ENCODE results near the gene FNDC10. TPM values are rescaled to one million over a fixed set of nuclear protein-coding genes. Genes with fewer than 3 reads are reported as not detected.

FNDC10 gene
- total and polyA plus RNA-seq, 8 donors = 0.28 to 2.4 (median 1.1) TPM

- no peaks in the 10 kb centered on the region for H3K36me3 ChIP-seq
- FAIRE-seq (no peak), DNase-seq (no peak), ATAC-seq (no peak)
- TF ChIP-seq, protein P1, sequence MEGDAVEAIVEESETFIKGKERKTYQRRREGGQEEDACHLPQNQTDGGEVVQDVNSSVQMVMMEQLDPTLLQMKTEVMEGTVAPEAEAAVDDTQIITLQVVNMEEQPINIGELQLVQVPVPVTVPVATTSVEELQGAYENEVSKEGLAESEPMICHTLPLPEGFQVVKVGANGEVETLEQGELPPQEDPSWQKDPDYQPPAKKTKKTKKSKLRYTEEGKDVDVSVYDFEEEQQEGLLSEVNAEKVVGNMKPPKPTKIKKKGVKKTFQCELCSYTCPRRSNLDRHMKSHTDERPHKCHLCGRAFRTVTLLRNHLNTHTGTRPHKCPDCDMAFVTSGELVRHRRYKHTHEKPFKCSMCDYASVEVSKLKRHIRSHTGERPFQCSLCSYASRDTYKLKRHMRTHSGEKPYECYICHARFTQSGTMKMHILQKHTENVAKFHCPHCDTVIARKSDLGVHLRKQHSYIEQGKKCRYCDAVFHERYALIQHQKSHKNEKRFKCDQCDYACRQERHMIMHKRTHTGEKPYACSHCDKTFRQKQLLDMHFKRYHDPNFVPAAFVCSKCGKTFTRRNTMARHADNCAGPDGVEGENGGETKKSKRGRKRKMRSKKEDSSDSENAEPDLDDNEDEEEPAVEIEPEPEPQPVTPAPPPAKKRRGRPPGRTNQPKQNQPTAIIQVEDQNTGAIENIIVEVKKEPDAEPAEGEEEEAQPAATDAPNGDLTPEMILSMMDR (IDR thresholded peaks at IDR 0.05) = no peak
- H3K27me3 ChIP-seq = no peaks in the 10 kb centered on the region
- no peak overlapping the region for H3K27ac ChIP-seq
- intact Hi-C loops (cut with DNase I) = no loop called here
- H3K4me3 ChIP-seq = no peak overlapping the region
- peaks cover 5 to 11% (median 11%) of the 10 kb centered on the region in 3 donors for H3K4me1 ChIP-seq
- H3K9me3 ChIP-seq = no peaks in the 10 kb centered on the region
- 90 to 94% methylated on average over 10 to 14 of the region's 14 CpGs for WGBS, 2 donors
These were observed 51.3 kb downstream of the FNDC10 start for GRCh38 chr1:1548591-1548990.

Other genes with a start within 250 kb of the FNDC10 start
- gene MXRA8, start 241.6 kb downstream of the FNDC10 start, total RNA-seq = 10 to 100 TPM in 3 of 6 donors, 1 to 10 TPM in 3; 1.6 to 35.8 (median 7.6) TPM
- 10 to 100 TPM; 16.8 to 17.6 TPM for gene MXRA8, start 241.6 kb downstream of the FNDC10 start, polyA plus RNA-seq
- 10 to 100 TPM; 52.8 to 83.8 (median 57.7) TPM for gene AURKAIP1, start 224.9 kb downstream of the FNDC10 start, total RNA-seq
- gene AURKAIP1, start 224.9 kb downstream of the FNDC10 start, polyA plus RNA-seq = 100 to 1,000 TPM; 150 to 161 TPM
- 100 to 1,000 TPM in 1 of 6 donors, 10 to 100 TPM in 5; 49.2 to 124 (median 77.1) TPM for gene CCNL2, start 200.8 kb downstream of the FNDC10 start, total RNA-seq
- 100 to 1,000 TPM; 270 to 409 TPM for gene CCNL2, start 200.8 kb downstream of the FNDC10 start, polyA plus RNA-seq
- gene MRPL20, start 192.8 kb downstream of the FNDC10 start, total RNA-seq = 10 to 100 TPM; 42.1 to 71.8 (median 49.1) TPM
- 100 to 1,000 TPM in 1 of 2 donors, 10 to 100 TPM in 1; 69.0 to 121 TPM for gene MRPL20, start 192.8 kb downstream of the FNDC10 start, polyA plus RNA-seq
- gene ANKRD65, start 178.9 kb downstream of the FNDC10 start, total RNA-seq = 10 to 100 TPM in 3 of 6 donors, 1 to 10 TPM in 3; 2.3 to 16.1 (median 10.7) TPM
- 10 to 100 TPM; 22.1 to 41.8 TPM for gene ANKRD65, start 178.9 kb downstream of the FNDC10 start, polyA plus RNA-seq
- gene VWA1, start 164.4 kb downstream of the FNDC10 start, total RNA-seq = 100 to 1,000 TPM in 2 of 6 donors, 10 to 100 TPM in 4; 25.4 to 138 (median 52.9) TPM
- 10 to 100 TPM; 53.3 to 58.7 TPM for gene VWA1, start 164.4 kb downstream of the FNDC10 start, polyA plus RNA-seq
- 1 to 10 TPM; 2.4 to 9.5 (median 5.8) TPM for gene ATAD3C, start 150.4 kb downstream of the FNDC10 start, total RNA-seq
- 10 to 100 TPM; 11.4 to 22.0 TPM for gene ATAD3C, start 150.4 kb downstream of the FNDC10 start, polyA plus RNA-seq
- 10 to 100 TPM in 4 of 6 donors, 1 to 10 TPM in 2; 4.4 to 14.1 (median 11.5) TPM for gene ATAD3B, start 128.4 kb downstream of the FNDC10 start, total RNA-seq
- gene ATAD3B, start 128.4 kb downstream of the FNDC10 start, polyA plus RNA-seq = 10 to 100 TPM; 57.2 to 78.9 TPM
- 10 to 100 TPM in 5 of 6 donors, 1 to 10 TPM in 1; 8.0 to 18.0 (median 14.8) TPM for gene ATAD3A, start 88.0 kb downstream of the FNDC10 start, total RNA-seq
- 10 to 100 TPM; 22.5 to 33.8 TPM for gene ATAD3A, start 88.0 kb downstream of the FNDC10 start, polyA plus RNA-seq
- 1 to 10 TPM in 1 of 6 donors, under 1 TPM in 4, not detected in 1; 0.22 to 1.0 (median 0.49) TPM for gene TMEM240, start 59.5 kb downstream of the FNDC10 start, total RNA-seq
- 1 to 10 TPM; 2.5 to 3.6 TPM for gene TMEM240, start 59.5 kb downstream of the FNDC10 start, polyA plus RNA-seq
- 10 to 100 TPM; 49.2 to 63.2 (median 54.4) TPM for gene SSU72, start 25.3 kb downstream of the FNDC10 start, total RNA-seq
- gene SSU72, start 25.3 kb downstream of the FNDC10 start, polyA plus RNA-seq = 10 to 100 TPM; 57.9 to 74.3 TPM
- 10 to 100 TPM; 27.4 to 60.8 (median 32.4) TPM for gene MIB2, start 15.4 kb upstream of the FNDC10 start, total RNA-seq
- 100 to 1,000 TPM; 140 to 253 TPM for gene MIB2, start 15.4 kb upstream of the FNDC10 start, polyA plus RNA-seq
- 1 to 10 TPM in 3 of 6 donors, under 1 TPM in 3; 0.46 to 6.9 (median 1.6) TPM for gene MMP23B, start 32.0 kb upstream of the FNDC10 start, total RNA-seq
- gene MMP23B, start 32.0 kb upstream of the FNDC10 start, polyA plus RNA-seq = 10 to 100 TPM in 1 of 2 donors, 1 to 10 TPM in 1; 1.1 to 12.3 TPM
- 10 to 100 TPM in 4 of 6 donors, 1 to 10 TPM in 2; 9.0 to 11.1 (median 10.6) TPM for gene CDK11B, start 58.9 kb upstream of the FNDC10 start, total RNA-seq
- gene CDK11B, start 58.9 kb upstream of the FNDC10 start, polyA plus RNA-seq = 10 to 100 TPM; 28.8 to 31.8 TPM
- gene SLC35E2B, start 92.7 kb upstream of the FNDC10 start, total RNA-seq = 10 to 100 TPM; 12.1 to 45.4 (median 24.0) TPM
- 10 to 100 TPM; 23.4 to 26.0 TPM for gene SLC35E2B, start 92.7 kb upstream of the FNDC10 start, polyA plus RNA-seq
- gene CDK11A, start 124.2 kb upstream of the FNDC10 start, total RNA-seq = 10 to 100 TPM; 13.2 to 22.0 (median 16.7) TPM
- gene CDK11A, start 124.2 kb upstream of the FNDC10 start, polyA plus RNA-seq = 100 to 1,000 TPM in 1 of 2 donors, 10 to 100 TPM in 1; 63.5 to 111 TPM
- 10 to 100 TPM; 27.8 to 55.9 (median 39.0) TPM for gene NADK, start 178.3 kb upstream of the FNDC10 start, total RNA-seq
- gene NADK, start 178.3 kb upstream of the FNDC10 start, polyA plus RNA-seq = 10 to 100 TPM; 46.9 to 63.3 TPM

All from pancreas (tissue), 10 donors.